HG02852 (cell line): Measurements from ENCODE around the gene SYNE1.
"Not testable (repeated sequence)": the region's sequence is repeated elsewhere in the genome, so short reads cannot be mapped to it uniquely, and the experiment has no call there.

ENCODE experiments used
- ATAC-seq: cut with Tn5 transposase; IDR thresholded peaks from one replicate; pipeline ENCODE4 v1.9.1; 2021; ENCODE audit warnings: mild to moderate bottlenecking, moderate library complexity; ENCODE audit not compliant: unreplicated experiment

The SYNE1 gene

GRCh38 chr6:152428126-152428525 lies 209.0 kb downstream of the SYNE1 start:
- no peak for ATAC-seq

GRCh38 chr6:152426276-152426675 lies 210.9 kb downstream of the SYNE1 start:
- no peak for ATAC-seq

GRCh38 chr6:152423216-152424103 lies 213.7 kb downstream of the SYNE1 start:
- peak; percentile 62 for ATAC-seq

GRCh38 chr6:152421496-152421895 lies 215.7 kb downstream of the SYNE1 start:
- not testable (repeated sequence) for ATAC-seq

GRCh38 chr6:152420696-152421095 lies 216.5 kb downstream of the SYNE1 start:
- ATAC-seq: no peak

GRCh38 chr6:152418551-152418950 lies 218.6 kb downstream of the SYNE1 start:
- ATAC-seq: no peak

- ATAC-seq: no peak
Observed at GRCh38 chr6:152416652-152417051, 220.5 kb downstream of the SYNE1 start.

GRCh38 chr6:152404936-152405595 lies 232.1 kb downstream of the SYNE1 start:
- ATAC-seq: no peak

- ATAC-seq: no peak
Observed at GRCh38 chr6:152404086-152404857, 232.9 kb downstream of the SYNE1 start.

- no peak for ATAC-seq
Observed at GRCh38 chr6:152402791-152403190, 234.4 kb downstream of the SYNE1 start.

- no peak for ATAC-seq
Observed at GRCh38 chr6:152401978-152402377, 235.2 kb downstream of the SYNE1 start.

- no peak for ATAC-seq
Observed at GRCh38 chr6:152399399-152399798, 237.8 kb downstream of the SYNE1 start.

- no peak for ATAC-seq
Observed at GRCh38 chr6:152398993-152399392, 238.2 kb downstream of the SYNE1 start.

- no peak for ATAC-seq
Observed at GRCh38 chr6:152398316-152398715, 238.8 kb downstream of the SYNE1 start.

- ATAC-seq: no peak
Observed at GRCh38 chr6:152394303-152394702, 242.9 kb downstream of the SYNE1 start.

- ATAC-seq: no peak
Observed at GRCh38 chr6:152391179-152391880, 245.8 kb downstream of the SYNE1 start.

- ATAC-seq: no peak
Observed at GRCh38 chr6:152387091-152387490, 250.1 kb downstream of the SYNE1 start.

- no peak for ATAC-seq
Observed at GRCh38 chr6:152386131-152386530, 251.0 kb downstream of the SYNE1 start.

- no peak for ATAC-seq
Observed at GRCh38 chr6:152380993-152381898, 255.9 kb downstream of the SYNE1 start.

GRCh38 chr6:152380351-152380767 lies 256.8 kb downstream of the SYNE1 start:
- no peak for ATAC-seq
